Measurements from ENCODE around the gene DIRAS1.

DNA sequence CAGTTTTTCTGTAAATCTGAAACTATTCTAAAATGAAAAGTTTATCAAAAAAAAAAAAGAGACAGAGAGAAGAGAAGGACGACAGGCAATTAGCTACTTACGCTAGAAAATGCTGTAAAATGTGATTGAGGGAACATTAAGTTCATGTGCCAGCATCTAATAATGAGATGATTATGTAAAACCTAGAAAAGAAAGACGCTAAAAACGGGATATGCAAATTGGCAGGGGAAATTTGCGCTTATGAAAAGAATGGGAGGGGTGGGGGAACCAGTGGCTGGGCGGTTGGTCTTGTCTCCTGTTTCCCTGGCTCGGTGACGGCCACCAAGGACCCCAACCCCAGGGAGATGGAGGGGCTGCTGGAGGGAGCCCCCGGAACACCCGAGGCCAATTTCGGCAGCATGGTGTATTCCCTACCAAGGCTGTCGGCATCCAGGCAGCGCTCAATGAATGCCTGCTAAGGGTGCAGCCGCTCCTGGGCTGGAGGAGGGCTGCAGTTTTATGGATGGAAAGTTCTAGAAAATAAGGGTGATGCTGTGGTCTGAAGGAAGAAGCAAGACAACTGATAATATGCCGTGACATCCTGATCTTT is 52.9 kb downstream of the DIRAS1 start:
- TF ChIP-seq, protein P1, sequence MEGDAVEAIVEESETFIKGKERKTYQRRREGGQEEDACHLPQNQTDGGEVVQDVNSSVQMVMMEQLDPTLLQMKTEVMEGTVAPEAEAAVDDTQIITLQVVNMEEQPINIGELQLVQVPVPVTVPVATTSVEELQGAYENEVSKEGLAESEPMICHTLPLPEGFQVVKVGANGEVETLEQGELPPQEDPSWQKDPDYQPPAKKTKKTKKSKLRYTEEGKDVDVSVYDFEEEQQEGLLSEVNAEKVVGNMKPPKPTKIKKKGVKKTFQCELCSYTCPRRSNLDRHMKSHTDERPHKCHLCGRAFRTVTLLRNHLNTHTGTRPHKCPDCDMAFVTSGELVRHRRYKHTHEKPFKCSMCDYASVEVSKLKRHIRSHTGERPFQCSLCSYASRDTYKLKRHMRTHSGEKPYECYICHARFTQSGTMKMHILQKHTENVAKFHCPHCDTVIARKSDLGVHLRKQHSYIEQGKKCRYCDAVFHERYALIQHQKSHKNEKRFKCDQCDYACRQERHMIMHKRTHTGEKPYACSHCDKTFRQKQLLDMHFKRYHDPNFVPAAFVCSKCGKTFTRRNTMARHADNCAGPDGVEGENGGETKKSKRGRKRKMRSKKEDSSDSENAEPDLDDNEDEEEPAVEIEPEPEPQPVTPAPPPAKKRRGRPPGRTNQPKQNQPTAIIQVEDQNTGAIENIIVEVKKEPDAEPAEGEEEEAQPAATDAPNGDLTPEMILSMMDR (IDR thresholded peaks at IDR 0.05 in 4 of 5, conservative IDR thresholded peaks at IDR 0.05 in 1 of 5), result no peak
- TF ChIP-seq POLR2A (IDR thresholded peaks at IDR 0.05), result no peak
